HEK293 (cell line): ENCODE data around the gene BCL11A.

Source experiments
- CTCF ChIP-seq: fragments of 450-650 bp; formaldehyde crosslinking; IDR thresholded peaks from 2 replicates; pipeline ENCODE4 v1.5.1; 2016; ENCODE audit warnings: missing biosample characterization, missing genetic modification characterization
- ZNF174 ChIP-seq: fragments of 450-650 bp; formaldehyde crosslinking; IDR thresholded peaks from 2 replicates; pipeline ENCODE4 v1.5.0; 2017; ENCODE audit warnings: missing biosample characterization, mild to moderate bottlenecking, missing genetic modification characterization
- ZNF292 ChIP-seq: fragments of 450-650 bp; formaldehyde crosslinking; IDR thresholded peaks from 2 replicates; pipeline ENCODE4 v1.5.1; 2016; ENCODE audit warnings: low read depth, missing biosample characterization, missing genetic modification characterization, borderline replicate concordance

GRCh38 chr2:60447943-60448342 is 105.5 kb downstream of the BCL11A start:
- TF ChIP-seq CTCF (tag by site-specific recombination) (no peak), ZNF174 (tag by site-specific recombination) (no peak), ZNF292 (no peak)
